Motor neuron (in vitro differentiated cells): ENCODE data around the gene TYMP. TPM values are rescaled to one million over a fixed set of nuclear protein-coding genes. Genes with fewer than 3 reads are reported as not detected.

Source experiments
- ATAC-seq, 8 experiments: fragments of 200-7000 bp; cut with Tn5 transposase; replicated peaks in 6 of 8; 2 replicates each; pipeline ENCODE4 v1.8.0; 2021; ENCODE audit warnings: mild to moderate bottlenecking in 8 of 8, moderate library complexity in 8 of 8
- H3K27ac ChIP-seq, 2 donors: fragments of 250-450 bp; sonication (Bioruptor Pico); 2 replicates each; pipeline ENCODE4 v1.9.0; 2021; ENCODE audit warnings: antibody characterized with exemption in 2 of 2, mild to moderate bottlenecking in 2 of 2, moderate library complexity in 1 of 2
- H3K4me1 ChIP-seq, 2 donors: fragments of 250-450 bp; sonication (Bioruptor Pico); replicated peaks in 1 of 2; 2 replicates each; pipeline ENCODE4 v1.6.1; 2021; ENCODE audit warnings: antibody characterized with exemption in 2 of 2, mild to moderate bottlenecking in 2 of 2, moderate library complexity in 1 of 2
- H3K4me3 ChIP-seq, 5 donors: fragments of 250-450 bp; sonication (Bioruptor Pico); 2 replicates each; pipeline ENCODE4 v1.9.0; 2021; ENCODE audit warnings: antibody characterized with exemption in 5 of 5, mild to moderate bottlenecking in 5 of 5, moderate library complexity in 4 of 5
- WGBS, 10 experiments: fragments of 450-650 bp; shearing (Covaris generic); methylation state at CpG; one replicate each; pipeline ENCODE4 v1.0.0; 2022; 5-methylcytosine and 5-hydroxymethylcytosine counted together
- in situ Hi-C, 9 experiments: fragments of 400-800 bp; cut with MboI; loops; one replicate each; pipeline ENCODE4 v1.15.0; 2021; ENCODE audit warnings: low sequenced_read_pairs in 9 of 9, low pct_unique_long_range_greater_than_20kb in 2 of 9; ENCODE audit not compliant: unreplicated experiment in 9 of 9
- total RNA-seq, 8 experiments: library from RNA; unstranded; fragments of 300-600 nt; gene quantifications; 2 replicates each; pipeline versions ENCODE4 v1.2.3 to v1.2.4, GENCODE V29; 2022

TYMP gene
- total RNA-seq, 8 experiments from 2014 or later: 0.87 to 10.6 (median 3.9) TPM

DNA sequence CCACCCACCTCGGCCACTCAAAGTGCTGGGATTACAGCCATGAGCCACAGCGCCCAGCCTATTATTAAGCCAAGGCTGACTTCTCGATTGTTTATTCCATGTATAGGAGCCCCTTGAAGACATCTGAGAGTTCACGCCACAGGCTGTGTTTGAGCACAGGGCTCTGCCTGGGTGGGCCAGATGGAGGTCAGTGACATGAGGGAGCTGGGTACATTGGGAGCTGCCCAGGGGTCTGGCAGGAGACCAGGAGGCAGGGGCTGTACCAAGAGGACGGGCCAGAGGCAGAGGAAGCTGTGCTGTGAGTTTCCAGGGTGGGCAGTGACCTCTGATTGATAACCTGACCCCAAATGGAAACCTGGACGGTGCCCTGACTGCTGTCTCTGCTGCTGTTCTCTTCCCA is 27.7 kb downstream of the TYMP start:
- Histone ChIP-seq H3K4me1 (peaks cover 6 to 8% of the 10 kb centered on the region in 2 donors), H3K4me3 (no peak overlapping the region), H3K27ac (no peak overlapping the region)
- no peak for ATAC-seq
- 90 to 100% (median 93%) methylated on average over 1 to 3 of the region's 6 CpGs; no CpG with 5 or more reads in 6 of the 10 experiments for WGBS, 10 experiments
- in situ Hi-C loops: no loop called here

- Histone ChIP-seq H3K4me3 (no peak overlapping the region), H3K4me1 (peaks cover 0 to 2% of the 10 kb centered on the region in 2 donors), H3K27ac (no peak overlapping the region)
- ATAC-seq: no peak
- 84 to 100% (median 97%) methylated on average over 1 to 10 of the region's 12 CpGs; no CpG with 5 or more reads in 6 of the 10 experiments for WGBS, 10 experiments
- in situ Hi-C loops: no loop called here
These were observed 29.4 kb downstream of the TYMP start for GRCh38 chr22:50500452-50500851.

DNA sequence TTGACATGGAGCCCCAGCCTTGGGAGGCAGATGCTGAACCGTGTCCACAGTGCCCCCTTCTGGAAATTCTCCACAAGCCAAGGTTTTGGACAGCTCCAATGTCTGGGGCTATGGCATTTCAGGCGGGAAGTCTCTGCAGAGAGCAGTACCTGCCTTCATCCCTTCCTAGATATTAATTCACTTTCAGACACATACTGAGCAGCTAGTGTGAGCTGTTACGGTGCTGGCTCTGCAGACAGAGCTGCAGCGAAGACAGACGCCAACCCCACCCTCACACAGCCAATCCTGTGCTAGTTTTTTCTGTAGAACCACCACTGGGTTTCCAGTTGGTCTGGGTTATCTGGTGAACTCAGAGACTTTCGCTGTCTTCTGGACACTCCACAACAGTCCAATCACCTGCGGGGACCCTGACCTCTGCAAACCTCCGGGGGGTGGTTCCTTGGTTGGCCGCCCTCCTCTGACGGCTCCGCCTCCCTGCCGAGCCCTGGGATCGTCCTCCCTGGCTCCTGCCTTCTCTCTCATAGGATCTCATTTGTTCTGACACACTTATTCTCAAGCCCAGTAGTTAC is 31.4 kb downstream of the TYMP start:
- ATAC-seq: peak; percentile 76 to 95 (median 88)
- WGBS, 10 experiments: 0 to 35% (median 10%) methylated on average over 2 to 7 of the region's 13 CpGs; no CpG with 5 or more reads in 3 of the 10 experiments
- H3K27ac ChIP-seq: no peak overlapping the region
- in situ Hi-C loops: no loop called here
- H3K4me3 ChIP-seq: no peak overlapping the region
- H3K4me1 ChIP-seq: peaks cover 0 to 2% of the 10 kb centered on the region in 2 donors

DNA sequence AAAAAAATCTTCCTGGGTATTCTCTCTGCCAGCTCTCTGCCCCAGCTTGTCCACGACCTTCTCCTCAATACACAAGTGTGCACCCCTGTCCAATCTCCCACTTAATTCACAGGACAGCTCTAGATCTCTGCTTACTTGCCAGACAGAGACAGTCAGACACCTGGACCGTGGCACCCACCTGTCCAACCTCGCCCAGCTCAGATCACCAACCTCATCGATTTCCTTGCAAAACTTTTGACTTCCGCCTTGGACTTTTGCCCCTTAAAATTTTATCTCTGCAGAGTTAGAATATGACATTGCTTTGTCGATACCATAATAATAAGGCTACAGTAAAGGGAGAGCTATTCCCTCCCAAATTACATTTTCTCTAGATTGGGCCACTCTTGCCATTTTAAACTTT is 32.7 kb downstream of the TYMP start:
- H3K4me1 ChIP-seq: peaks cover 0 to 2% of the 10 kb centered on the region in 2 donors
- in situ Hi-C loops: no loop called here
- H3K4me3 ChIP-seq: no peak overlapping the region
- ATAC-seq: no peak
- no peak overlapping the region for H3K27ac ChIP-seq
- 35 to 100% (median 86%) methylated on average over 1 to 6 of the region's 6 CpGs; no CpG with 5 or more reads in 1 of the 10 experiments for WGBS, 10 experiments

DNA sequence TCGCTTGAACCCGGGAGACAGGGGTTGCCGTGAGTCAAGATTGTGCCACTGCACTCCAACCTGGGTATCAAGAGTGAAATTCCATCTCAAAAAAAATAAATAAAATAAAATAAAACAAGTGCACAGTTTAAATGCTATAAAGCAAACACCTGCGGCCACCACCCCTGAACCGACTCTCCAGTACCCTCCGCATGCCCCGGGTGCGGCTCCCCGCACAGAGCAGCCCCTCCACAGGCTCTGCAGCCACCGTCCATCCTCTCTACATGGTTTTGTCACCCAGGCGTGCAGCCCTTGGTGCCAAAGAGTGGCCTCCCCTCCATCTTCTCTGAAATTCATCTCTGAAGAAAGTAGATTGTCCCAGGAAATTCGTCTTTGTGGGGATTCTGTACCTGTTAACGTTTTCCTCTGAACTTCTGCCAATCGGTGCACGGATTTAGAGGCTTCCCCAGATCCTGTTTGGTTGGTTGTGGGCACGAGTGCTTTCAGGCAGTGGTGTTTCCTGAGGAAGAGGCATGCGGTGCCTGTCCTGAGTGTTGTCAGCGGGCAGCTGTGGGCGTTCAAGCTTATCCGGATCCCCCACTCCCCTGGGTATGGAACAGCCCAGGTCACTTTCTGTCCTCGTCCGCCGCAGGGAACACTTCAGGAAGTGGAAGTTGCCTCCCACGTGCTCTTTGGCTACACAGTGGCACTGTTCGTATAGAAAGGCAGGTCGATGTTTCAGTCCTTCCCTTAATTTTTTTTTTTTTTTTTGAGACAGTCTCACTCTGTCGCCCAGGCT is 39.1 kb downstream of the TYMP start:
- ATAC-seq: no peak
- no peak overlapping the region for H3K4me3 ChIP-seq
- no peak overlapping the region for H3K27ac ChIP-seq
- H3K4me1 ChIP-seq: no peaks in the 10 kb centered on the region
- in situ Hi-C loops: no loop called here
- 74 to 86% (median 78%) methylated on average over 2 to 15 of the region's 27 CpGs; no CpG with 5 or more reads in 3 of the 10 experiments for WGBS, 10 experiments

DNA sequence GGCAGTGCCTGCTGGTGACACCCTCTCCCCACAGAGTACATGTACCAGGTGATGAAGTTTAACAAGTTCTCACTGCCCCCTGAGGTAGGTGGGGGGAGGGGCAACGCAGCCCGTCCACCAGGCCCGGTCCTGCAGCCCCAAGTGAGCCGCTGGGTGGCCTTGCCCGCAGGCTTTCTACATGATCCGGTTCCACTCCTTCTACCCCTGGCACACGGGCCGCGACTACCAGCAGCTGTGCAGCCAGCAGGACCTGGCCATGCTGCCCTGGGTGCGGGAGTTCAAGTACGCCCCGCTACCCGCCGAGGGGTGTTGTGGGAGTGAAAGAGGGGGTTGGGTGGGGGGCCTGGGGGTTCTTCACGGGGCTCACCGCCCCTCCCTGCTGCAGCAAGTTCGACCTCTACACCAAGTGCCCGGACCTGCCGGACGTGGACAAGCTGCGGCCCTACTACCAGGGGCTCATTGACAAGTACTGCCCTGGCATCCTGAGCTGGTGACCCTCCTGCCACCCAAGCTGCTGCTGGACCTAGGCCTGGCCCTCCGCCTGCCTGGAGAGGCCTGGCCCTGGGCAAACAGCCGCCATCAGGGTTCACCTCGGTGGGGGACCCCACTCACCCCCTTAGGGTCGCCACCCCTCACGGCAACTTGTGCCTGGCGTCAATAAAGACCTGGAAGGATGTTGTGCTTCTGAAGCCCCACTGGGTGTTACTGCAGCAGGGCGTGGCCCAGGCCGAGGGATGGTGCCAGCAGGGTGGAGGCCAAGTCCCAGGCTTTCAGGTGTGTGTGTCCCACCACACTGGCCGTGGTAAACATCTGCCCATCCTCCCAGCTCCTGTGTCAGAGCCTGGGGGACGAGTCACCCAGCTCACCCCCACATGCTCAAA is 40.2 kb downstream of the TYMP start:
- no peak for ATAC-seq
- no peak overlapping the region for H3K4me3 ChIP-seq
- H3K4me1 ChIP-seq: no peaks in the 10 kb centered on the region
- 0 to 85% (median 81%) methylated on average over 1 to 7 of the region's 31 CpGs; no CpG with 5 or more reads in 7 of the 10 experiments for WGBS, 10 experiments
- in situ Hi-C loops: no loop called here
- H3K27ac ChIP-seq: no peak overlapping the region

DNA sequence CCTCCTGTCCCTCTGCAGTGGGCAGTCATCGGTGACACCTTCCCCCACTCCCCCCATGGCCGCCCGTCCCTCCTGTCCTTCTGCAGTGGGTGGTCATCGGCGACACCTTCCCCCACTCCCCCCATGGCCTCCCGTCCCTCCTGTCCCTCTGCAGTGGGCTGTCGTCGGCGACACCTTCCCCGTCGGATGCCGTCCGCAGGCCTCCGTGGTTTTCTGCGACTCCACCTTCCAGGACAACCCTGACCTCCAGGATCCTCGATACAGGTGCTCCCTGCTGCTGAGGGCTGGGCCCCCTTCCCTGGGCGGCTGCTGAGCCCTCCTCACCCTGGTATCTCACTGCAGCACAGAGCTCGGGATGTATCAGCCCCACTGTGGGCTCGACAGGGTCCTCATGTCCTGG is 40.9 kb downstream of the TYMP start:
- no peak overlapping the region for H3K4me3 ChIP-seq
- no peak overlapping the region for H3K27ac ChIP-seq
- no peaks in the 10 kb centered on the region for H3K4me1 ChIP-seq
- ATAC-seq: no peak
- WGBS, 10 experiments: no CpG with 5 or more reads among the region's 19 CpGs
- in situ Hi-C loops: no loop called here

- Histone ChIP-seq H3K27ac (no peak overlapping the region), H3K4me3 (no peak overlapping the region), H3K4me1 (no peaks in the 10 kb centered on the region)
- in situ Hi-C loops: no loop called here
- WGBS, 10 experiments: no CpG with 5 or more reads among the region's 18 CpGs
- peak in 2 of 8 experiments; percentile 10 to 13 for ATAC-seq
These were observed 41.7 kb downstream of the TYMP start for GRCh38 chr22:50488006-50488677.

- peaks cover 0 to under 1% of the 10 kb centered on the region in 2 donors for H3K4me1 ChIP-seq
- no peak overlapping the region for H3K4me3 ChIP-seq
- no peak for ATAC-seq
- WGBS, 10 experiments: 78 to 80% methylated on average over 1 to 5 of the region's 23 CpGs; no CpG with 5 or more reads in 8 of the 10 experiments
- no peak overlapping the region for H3K27ac ChIP-seq
- in situ Hi-C loops: no loop called here
These were observed 42.4 kb downstream of the TYMP start for GRCh38 chr22:50487290-50488005.

DNA sequence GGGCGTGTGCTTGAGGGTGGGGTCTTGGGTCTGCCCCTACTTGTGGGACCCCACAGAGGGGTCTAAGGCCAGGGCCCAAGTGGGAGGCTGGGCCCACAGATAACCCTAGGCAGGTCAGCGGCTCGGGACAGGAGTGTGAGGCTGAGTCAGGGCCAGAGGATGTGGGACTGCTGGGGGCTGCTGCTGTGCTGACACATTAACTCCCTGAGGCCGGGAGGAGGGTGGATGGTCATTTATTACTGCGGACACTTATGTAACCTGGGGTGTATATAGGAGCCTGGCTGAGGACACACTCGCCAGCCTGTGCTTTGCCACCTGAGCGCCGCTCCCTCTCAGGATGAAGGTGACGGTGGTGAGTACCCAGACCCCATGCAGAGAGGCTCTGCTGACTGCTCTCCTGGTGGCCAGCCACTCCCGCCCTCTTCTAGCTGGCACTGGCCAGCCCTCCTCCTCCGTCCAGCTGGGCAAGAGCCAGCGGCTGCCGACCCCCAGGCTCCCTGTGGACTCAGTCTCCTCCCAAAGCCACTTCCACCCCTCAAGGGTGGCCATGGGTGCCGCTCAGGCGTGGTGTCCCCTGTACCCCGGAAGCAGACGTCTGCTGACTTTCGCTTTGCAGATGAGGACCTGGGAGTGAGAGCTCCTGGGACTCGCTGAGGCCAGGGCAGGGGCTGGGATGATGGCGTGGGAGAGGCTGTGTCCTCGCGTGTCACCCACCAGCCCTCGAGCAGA is 43.1 kb downstream of the TYMP start, which contains the start of gene MIOX:
MIOX (plus strand) TSS at position 299 of the 729 bp plus-strand sequence; CDS start at position 338, 39 bp downstream.
- no peak within 1 kb of the TSS for H3K4me3 ChIP-seq
- H3K4me1 ChIP-seq: peaks cover 0 to 8% of the 10 kb centered on the region in 2 donors
- 0 to 90% (median 69%) methylated on average over 1 to 6 of the region's 23 CpGs; no CpG with 5 or more reads in 4 of the 10 experiments for WGBS, 10 experiments
- no peak for ATAC-seq
- H3K27ac ChIP-seq: no peak within 1 kb of the TSS
- in situ Hi-C loops: no loop called here

DNA sequence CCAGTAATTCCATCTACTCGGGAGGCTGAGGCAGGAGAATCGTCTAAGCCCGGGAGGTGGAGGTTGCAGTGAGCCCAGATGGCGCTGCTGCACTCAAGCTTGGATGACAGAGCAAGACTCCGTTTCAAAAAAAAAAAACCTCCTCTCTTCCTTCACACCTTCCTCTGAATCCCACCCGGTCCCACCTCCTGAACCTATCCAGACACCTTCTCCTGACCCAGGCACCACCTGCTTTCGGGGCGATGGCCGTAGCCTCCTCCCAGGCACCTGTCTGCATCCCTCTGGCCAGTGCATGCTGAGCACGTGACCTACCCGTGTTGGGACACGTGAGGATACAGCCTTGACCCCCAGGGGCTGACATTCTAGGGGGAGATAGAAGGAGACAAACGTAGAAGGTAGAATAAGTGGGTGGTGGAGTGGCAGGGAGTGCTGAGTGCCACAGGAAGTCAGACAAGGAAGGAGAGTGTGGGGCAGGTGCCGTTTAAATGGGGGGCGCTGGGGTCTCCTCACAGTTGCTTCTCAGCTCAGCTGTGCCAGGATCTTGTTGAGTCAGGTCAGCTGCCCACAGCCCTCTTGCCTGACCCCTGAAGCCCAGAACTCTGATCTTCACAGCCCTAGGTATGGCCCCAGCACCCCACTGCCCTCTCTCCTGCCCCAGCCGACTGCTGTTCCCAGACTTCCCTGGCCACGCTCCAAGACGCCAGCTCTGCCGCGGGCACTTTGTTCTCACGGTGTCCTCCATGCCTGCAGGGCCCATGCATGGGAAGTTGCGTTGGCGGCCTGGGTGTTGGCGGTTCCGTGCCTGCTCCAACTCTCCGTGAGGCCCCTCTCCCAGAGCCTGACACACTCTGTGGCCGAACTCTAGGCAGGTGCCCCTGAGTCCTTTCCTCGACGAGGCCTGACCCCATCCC is 44.3 kb downstream of the TYMP start:
- 39 to 72% (median 58%) methylated on average over 1 to 8 of the region's 29 CpGs; no CpG with 5 or more reads in 3 of the 10 experiments for WGBS, 10 experiments
- Histone ChIP-seq H3K4me3 (no peak overlapping the region), H3K27ac (no peak overlapping the region), H3K4me1 (peaks cover 0 to 13% of the 10 kb centered on the region in 2 donors)
- in situ Hi-C loops: no loop called here
- ATAC-seq: peak in 1 of 8 experiments; percentile 28
